GM12878 (cell line): Measurements from ENCODE around the gene COBLL1. TPM values are rescaled to one million over a fixed set of nuclear protein-coding genes. Genes with fewer than 3 reads are reported as not detected.

Experiments
- ATAC-seq: fragments of 200-7000 bp; cut with Tn5 transposase; 3 replicates; pipeline ENCODE4 v1.9.1; 2020; ENCODE audit warnings: mild to moderate bottlenecking, moderate library complexity
- BruUV-seq: library from RNA; stranded (reverse); fragments of 400-500 nt; replicated peaks from 2 replicates; lab custom pipeline; 2021; lab: Mats Ljungman, UMichigan
- CTCF ChIA-PET: fragments of 300-600 bp; sonication (Branson Sonifier 250); formaldehyde crosslinking; extraction: SDS; loops from one replicate; lab custom pipeline; 2021; ENCODE audit warnings: inconsistent platforms; lab: Yijun Ruan, JAX
- POLR2A ChIA-PET: fragments of 350-600 bp; formaldehyde crosslinking; extraction: SDS; loops from one replicate; lab custom pipeline; 2021; ENCODE audit warnings: inconsistent platforms; lab: Charles Lee
- RAD21 ChIA-PET: fragments of 300-600 bp; sonication (Branson Sonifier 250); formaldehyde crosslinking; loops from one replicate; lab custom pipeline; 2023; ENCODE audit warnings: antibody characterized with exemption; ENCODE audit not compliant: unreplicated experiment; lab: Charles Lee
- SMC1A ChIA-PET: fragments of 300-600 bp; sonication (Branson Sonifier 250); formaldehyde crosslinking; loops from one replicate; lab custom pipeline; 2023; ENCODE audit not compliant: unreplicated experiment, uncharacterized antibody; lab: Charles Lee
- DNase-seq: peaks from one replicate; pipeline ENCODE4 v3.0.0-alpha.2; 2011; ENCODE audit warnings: low read depth, low spot score
- FAIRE-seq: peaks from 3 replicates; lab custom pipeline; 2011; peaks lifted over from hg19 to GRCh38; lab: Jason Lieb, UNC
- H2AFZ ChIP-seq: 2 replicates; pipeline ENCODE4 v1.6.0; 2011; ENCODE audit warnings: low read depth, low read length, control low read depth; ENCODE audit not compliant: control insufficient read depth
- H3K27ac ChIP-seq: 2 replicates; pipeline ENCODE4 v1.5.1; 2011; ENCODE audit warnings: control low read depth; ENCODE audit not compliant: control insufficient read depth, insufficient read depth
- H3K27me3 ChIP-seq, 2 experiments: replicated peaks in 1 of 2; 2 replicates each; pipeline versions ENCODE4 v1.6.0 to v1.6.1; 2011; ENCODE audit warnings: low read length in 1 of 2; ENCODE audit not compliant: control insufficient read depth in 2 of 2, insufficient read depth in 2 of 2
- H3K36me3 ChIP-seq, 2 experiments: 2 replicates each; pipeline ENCODE4 v1.5.1; 2011; ENCODE audit warnings: low read length in 1 of 2; ENCODE audit not compliant: control insufficient read depth in 2 of 2, insufficient read depth in 2 of 2
- H3K4me1 ChIP-seq: 2 replicates; pipeline ENCODE4 v1.6.1; 2011; ENCODE audit warnings: mild to moderate bottlenecking, low read length, moderate library complexity, mixed read lengths; ENCODE audit not compliant: control insufficient read depth, insufficient read depth
- H3K4me2 ChIP-seq: 2 replicates; pipeline ENCODE4 v1.6.0; 2011; ENCODE audit warnings: control low read depth; ENCODE audit not compliant: control insufficient read depth, insufficient read depth
- H3K4me3 ChIP-seq: fragments of 200-600 bp; sonication (generic); 2 replicates; pipeline ENCODE4 v1.5.1; 2016
- H3K79me2 ChIP-seq: 2 replicates; pipeline ENCODE4 v1.6.0; 2011; ENCODE audit warnings: low read length; ENCODE audit not compliant: control insufficient read depth, insufficient read depth
- H3K9ac ChIP-seq: 2 replicates; pipeline ENCODE4 v1.8.0; 2011; ENCODE audit warnings: low read length, control low read depth, mixed read lengths; ENCODE audit not compliant: control insufficient read depth, insufficient read depth
- H3K9me3 ChIP-seq: replicated peaks from 3 replicates; pipeline ENCODE4 v1.5.1; 2011; ENCODE audit warnings: mild to moderate bottlenecking, low read length; ENCODE audit not compliant: control insufficient read depth, insufficient read depth
- H4K20me1 ChIP-seq: 2 replicates; pipeline ENCODE4 v1.6.0; 2011; ENCODE audit not compliant: control insufficient read depth, insufficient read depth
- EED ChIP-seq: sonication (generic); IDR thresholded peaks from 2 replicates; pipeline ENCODE4 v1.6.1; 2016; ENCODE audit warnings: antibody characterized with exemption, low read depth
- NFYA ChIP-seq: IDR thresholded peaks from 2 replicates; pipeline ENCODE4 v1.6.1; 2011; ENCODE audit warnings: low read depth, mild to moderate bottlenecking, low read length, improper control_type of control experiment, borderline replicate concordance
- SIX5 ChIP-seq: IDR thresholded peaks from 2 replicates; pipeline ENCODE4 v1.6.1; 2011; ENCODE audit warnings: mild to moderate bottlenecking, low read depth, low read length, moderate library complexity; ENCODE audit not compliant: severe bottlenecking
- SMAD5 ChIP-seq: IDR thresholded peaks from 2 replicates; pipeline ENCODE4 v1.6.1; 2016; ENCODE audit warnings: antibody characterized with exemption, low read depth
- in situ Hi-C: fragments of 300-500 bp; cut with MboI; formaldehyde crosslinking; loops from 9 replicates; pipeline ENCODE4 v1.14.3; 2018; ENCODE audit warnings: mixed read lengths
- intact Hi-C: fragments of 100-400 bp; cut with micrococcal nuclease; formaldehyde crosslinking; loops from one replicate; pipeline ENCODE4 v1.14.2; 2022; ENCODE audit not compliant: unreplicated experiment
- polyA plus RNA-seq, 11 experiments: library from polyadenylated mRNA; depleted of rRNA in 4 of 11; unstranded in 6 of 11; stranded (reverse) in 5 of 11; fragments of >200 nt; fragmentation: Nextera tagmentation in 4 of 11; fragmentation: Illumina TruSeq in 1 of 11; extraction: Ambion mirVana in 4 of 11; extraction: Trizol in 1 of 11; gene quantifications; 1 replicate in 1 of 11; 2 replicates in 10 of 11; pipeline versions ENCODE4 v1.2.1 to v1.2.3, GENCODE V29; 2011 to 2016; ENCODE audit warnings: inconsistent platforms in 2 of 11, missing spikeins in 2 of 11, low read depth in 1 of 11
- total RNA-seq, 4 experiments: library from RNA; depleted of rRNA in 3 of 4; stranded (reverse); fragments of >200 nt in 3 of 4; fragmentation: Illumina TruSeq in 1 of 4; extraction: Trizol in 1 of 4; gene quantifications; 2 replicates each; pipeline versions ENCODE4 v1.2.1 to v1.2.3, GENCODE V29; 2013 to 2021
- TF ChIP-seq, protein P1 (sequence below): fragments of 450-650 bp; IDR thresholded peaks from 2 replicates; pipeline ENCODE4 v1.6.1; 2017; ENCODE audit warnings: mild to moderate bottlenecking, moderate library complexity

COBLL1 gene
- total and polyA plus RNA-seq, 10 of the 15 experiments (the other 5 are each of a cell fraction or from before 2014, with no cell fraction given) = 0.46 TPM; not detected in 9

DNA sequence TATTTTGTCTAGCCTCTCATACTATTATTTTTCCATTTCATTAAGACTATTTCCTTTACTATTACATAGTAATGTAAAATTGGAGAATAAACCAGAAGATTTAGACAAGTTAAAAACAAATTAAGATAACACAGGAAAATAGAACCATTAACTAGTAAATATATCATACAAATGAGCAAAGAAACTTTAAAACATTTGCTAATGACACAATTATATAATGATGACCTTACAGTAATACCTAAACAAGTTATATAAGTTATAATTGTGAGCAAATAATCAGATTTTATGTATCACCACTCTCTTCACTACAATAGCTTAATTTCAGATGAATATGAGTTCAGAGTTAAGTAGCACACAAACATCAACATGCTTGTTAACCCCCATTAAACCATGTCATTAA is 147.8 kb downstream of the COBLL1 start (continued):
- TF ChIP-seq, protein P1, sequence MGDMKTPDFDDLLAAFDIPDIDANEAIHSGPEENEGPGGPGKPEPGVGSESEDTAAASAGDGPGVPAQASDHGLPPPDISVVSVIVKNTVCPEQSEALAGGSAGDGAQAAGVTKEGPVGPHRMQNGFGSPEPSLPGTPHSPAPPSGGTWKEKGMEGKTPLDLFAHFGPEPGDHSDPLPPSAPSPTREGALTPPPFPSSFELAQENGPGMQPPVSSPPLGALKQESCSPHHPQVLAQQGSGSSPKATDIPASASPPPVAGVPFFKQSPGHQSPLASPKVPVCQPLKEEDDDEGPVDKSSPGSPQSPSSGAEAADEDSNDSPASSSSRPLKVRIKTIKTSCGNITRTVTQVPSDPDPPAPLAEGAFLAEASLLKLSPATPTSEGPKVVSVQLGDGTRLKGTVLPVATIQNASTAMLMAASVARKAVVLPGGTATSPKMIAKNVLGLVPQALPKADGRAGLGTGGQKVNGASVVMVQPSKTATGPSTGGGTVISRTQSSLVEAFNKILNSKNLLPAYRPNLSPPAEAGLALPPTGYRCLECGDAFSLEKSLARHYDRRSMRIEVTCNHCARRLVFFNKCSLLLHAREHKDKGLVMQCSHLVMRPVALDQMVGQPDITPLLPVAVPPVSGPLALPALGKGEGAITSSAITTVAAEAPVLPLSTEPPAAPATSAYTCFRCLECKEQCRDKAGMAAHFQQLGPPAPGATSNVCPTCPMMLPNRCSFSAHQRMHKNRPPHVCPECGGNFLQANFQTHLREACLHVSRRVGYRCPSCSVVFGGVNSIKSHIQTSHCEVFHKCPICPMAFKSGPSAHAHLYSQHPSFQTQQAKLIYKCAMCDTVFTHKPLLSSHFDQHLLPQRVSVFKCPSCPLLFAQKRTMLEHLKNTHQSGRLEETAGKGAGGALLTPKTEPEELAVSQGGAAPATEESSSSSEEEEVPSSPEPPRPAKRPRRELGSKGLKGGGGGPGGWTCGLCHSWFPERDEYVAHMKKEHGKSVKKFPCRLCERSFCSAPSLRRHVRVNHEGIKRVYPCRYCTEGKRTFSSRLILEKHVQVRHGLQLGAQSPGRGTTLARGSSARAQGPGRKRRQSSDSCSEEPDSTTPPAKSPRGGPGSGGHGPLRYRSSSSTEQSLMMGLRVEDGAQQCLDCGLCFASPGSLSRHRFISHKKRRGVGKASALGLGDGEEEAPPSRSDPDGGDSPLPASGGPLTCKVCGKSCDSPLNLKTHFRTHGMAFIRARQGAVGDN = no peak
- TF ChIP-seq, all 136 proteins: peak for 0

DNA sequence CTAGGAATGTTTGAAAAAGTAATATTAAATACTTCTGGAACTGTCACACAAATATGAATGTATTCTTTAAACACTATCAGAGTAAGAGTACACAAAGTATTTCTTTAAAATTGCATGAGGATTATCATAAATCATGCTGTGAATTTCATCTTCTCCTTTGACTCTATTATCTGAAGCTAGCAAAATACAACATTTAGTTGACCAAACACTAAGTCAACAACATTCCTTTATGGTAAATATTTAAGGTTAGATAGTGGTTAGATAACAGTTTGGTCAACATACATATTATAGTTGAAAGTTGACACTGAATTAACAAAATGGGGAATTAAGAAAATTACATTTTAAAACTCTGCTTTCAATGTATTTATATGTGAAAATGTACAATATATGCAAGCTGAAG is 148.2 kb downstream of the COBLL1 start:
- TF ChIP-seq SMAD5 (no peak), SIX5 (no peak), NFYA (no peak), EED (no peak)
- Histone ChIP-seq H3K27ac (no peak overlapping the region), H3K27me3 (no peaks in the 10 kb centered on the region), H3K9ac (no peak overlapping the region), H3K36me3 (no peaks in the 10 kb centered on the region), H3K4me2 (no peak overlapping the region), H4K20me1 (no peaks in the 10 kb centered on the region), H3K4me3 (no peak overlapping the region), H3K9me3 (no peaks in the 10 kb centered on the region), H3K4me1 (no peaks in the 10 kb centered on the region), H2AFZ (no peak overlapping the region), H3K79me2 (no peaks in the 10 kb centered on the region)
- ChIA-PET SMC1A (no interaction called here), CTCF (no interaction called here), RAD21 (no interaction called here), POLR2A (no interaction called here)
- no peak for FAIRE-seq
- no peak for ATAC-seq
- no TSS peak for BruUV-seq
- DNase-seq = no peak
- intact Hi-C loops (no loop called here), in situ Hi-C loops (no loop called here)
